HG03432 (cell line): ENCODE measurements around the gene MYO18A.
A peak's percentile ranks its signal among the peaks of the same experiment; 100 is the strongest.
"Not testable (repeated sequence)": the region's sequence is repeated elsewhere in the genome, so short reads cannot be mapped to it uniquely, and the experiment has no call there.

Experiments used
- ATAC-seq: cut with Tn5 transposase; IDR thresholded peaks from one replicate; pipeline ENCODE4 v1.9.1; 2021; ENCODE audit warnings: mild to moderate bottlenecking, moderate library complexity; ENCODE audit not compliant: unreplicated experiment

Gene MYO18A

GRCh38 chr17:29196769-29197515, 16.7 kb upstream of the MYO18A start:
- no peak for ATAC-seq

GRCh38 chr17:29195465-29196081, 15.4 kb upstream of the MYO18A start:
- ATAC-seq, result peak; percentile 38

- no peak for ATAC-seq
Measured at GRCh38 chr17:29194669-29195068, 14.5 kb upstream of the MYO18A start.

- ATAC-seq, result no peak
Measured at GRCh38 chr17:29193146-29193545, 12.9 kb upstream of the MYO18A start.

GRCh38 chr17:29190592-29191207, 10.5 kb upstream of the MYO18A start:
- ATAC-seq, result no peak

GRCh38 chr17:29190039-29190438, 9.8 kb upstream of the MYO18A start:
- ATAC-seq, result no peak

GRCh38 chr17:29189355-29189754, 9.2 kb upstream of the MYO18A start:
- no peak for ATAC-seq

- ATAC-seq, result no peak
Measured at GRCh38 chr17:29181226-29181625, 1.0 kb upstream of the MYO18A start.

GRCh38 chr17:29180788-29181160, 576 bp upstream of the MYO18A start:
- no peak for ATAC-seq

GRCh38 chr17:29179232-29180033, 765 bp downstream of the MYO18A start:
- ATAC-seq, result no peak

- no peak for ATAC-seq
Measured at GRCh38 chr17:29178750-29179231, 1.4 kb downstream of the MYO18A start.

- no peak for ATAC-seq
Measured at GRCh38 chr17:29177871-29178749, 2.1 kb downstream of the MYO18A start.

- no peak for ATAC-seq
Measured at GRCh38 chr17:29177541-29177870, 2.7 kb downstream of the MYO18A start.

- peak; percentile 58 for ATAC-seq
Measured at GRCh38 chr17:29176558-29177351, 3.4 kb downstream of the MYO18A start.

- ATAC-seq, result no peak
Measured at GRCh38 chr17:29175349-29175748, 4.8 kb downstream of the MYO18A start.

GRCh38 chr17:29172589-29172988, 7.6 kb downstream of the MYO18A start:
- no peak for ATAC-seq

- ATAC-seq, result no peak
Measured at GRCh38 chr17:29170682-29171081, 9.5 kb downstream of the MYO18A start.

- ATAC-seq, result no peak
Measured at GRCh38 chr17:29169806-29170591, 10.2 kb downstream of the MYO18A start.

GRCh38 chr17:29168759-29169126, 11.5 kb downstream of the MYO18A start:
- ATAC-seq, result not testable (repeated sequence)
